ENCODE data around the gene DISC1. TPM values are rescaled to one million over a fixed set of nuclear protein-coding genes. Genes with fewer than 3 reads are reported as not detected.

DISC1 gene
- total and polyA plus RNA-seq, 2 donors (not counting 1 experiment from before 2014, with no cell fraction given) = 2.7 to 4.3 TPM

DNA sequence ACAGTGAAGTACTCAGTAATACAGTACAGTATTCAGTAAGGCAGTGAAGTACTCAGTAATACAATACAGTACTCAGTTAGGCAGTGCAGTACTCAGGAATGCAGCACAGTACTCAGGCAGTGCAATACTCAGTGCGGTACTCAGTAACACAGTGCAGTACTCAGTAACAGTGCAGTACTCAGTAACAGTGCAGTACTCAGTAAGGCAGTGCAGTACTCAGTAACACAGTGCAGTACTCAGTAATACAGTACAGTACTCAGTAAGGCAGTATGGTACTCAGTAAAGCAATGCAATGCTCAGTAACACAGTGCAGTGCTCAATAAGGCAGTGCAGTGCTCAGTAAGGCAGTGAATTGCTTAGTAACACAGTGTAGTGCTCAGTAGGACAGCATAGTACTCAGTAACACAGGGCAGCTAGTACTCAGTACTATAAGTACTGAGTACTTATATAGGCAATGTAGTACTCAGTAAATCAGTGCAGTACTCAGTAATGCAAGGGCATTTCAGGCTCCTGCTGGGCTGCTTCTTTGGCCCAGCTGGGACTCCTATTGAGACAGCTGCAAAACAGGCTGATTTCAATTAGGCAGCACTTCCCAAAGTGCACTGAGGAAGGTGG lies 411.3 kb downstream of the DISC1 start:
- Histone ChIP-seq H3K36me3 (replicated peaks in 1 of 2; ENCODE audit: control extremely low read depth in 1 of 2, control insufficient read depth in 1 of 2, extremely low read depth in 1 of 2, insufficient read depth in 2 of 2, low read length in 1 of 2) (no peaks in the 10 kb centered on the region), H3K4me1 (ENCODE audit: control insufficient read depth in 2 of 2, insufficient read depth in 2 of 2, low read length in 2 of 2) (no peaks in the 10 kb centered on the region), H3K79me2 (ENCODE audit: control insufficient read depth, insufficient read depth, low read length) (no peaks in the 10 kb centered on the region), H3K4me2 (replicated peaks; ENCODE audit: low read depth, low read length, poor library complexity, severe bottlenecking) (no peak overlapping the region), H3K9me3 (ENCODE audit: control extremely low read depth in 1 of 3, control insufficient read depth in 2 of 3, insufficient read depth in 1 of 3, low read length in 2 of 3) (no peaks in the 10 kb centered on the region), H3K4me3 (ENCODE audit: control extremely low read depth in 1 of 5, extremely low read depth in 1 of 5, insufficient read depth in 1 of 5, low read depth in 2 of 5, low read length in 4 of 5) (no peak overlapping the region), H3K9ac (ENCODE audit: low read length) (no peak overlapping the region), H3K27me3 (replicated peaks in 1 of 4; ENCODE audit: control extremely low read depth in 1 of 4, control insufficient read depth in 3 of 4, insufficient read depth in 4 of 4, low read length in 3 of 4) (no peaks in the 10 kb centered on the region), H3K27ac (ENCODE audit: low read length in 2 of 2) (no peak overlapping the region), H2AFZ (ENCODE audit: insufficient read depth, low read depth, low read length, poor library complexity, severe bottlenecking) (no peak overlapping the region), H4K20me1 (ENCODE audit: control insufficient read depth, insufficient read depth, low read length, poor library complexity, severe bottlenecking) (no peaks in the 10 kb centered on the region)
- no peak overlapping the region for H3K4me3 Mint-ChIP-seq
- CTCF ChIA-PET = no interaction called here
- no peak overlapping the region for H3K27ac Mint-ChIP-seq
- POLR2A ChIA-PET = no interaction called here
- 100% methylated on average over 1 of the region's 1 CpG for WGBS (ENCODE audit: insufficient coverage)
- no peaks in the 10 kb centered on the region for H3K4me1 Mint-ChIP-seq
- DNase-seq (no peak), ATAC-seq (ENCODE audit: low read depth) (no peak)
- no peaks in the 10 kb centered on the region for H3K27me3 Mint-ChIP-seq
- H3K9me3 Mint-ChIP-seq (ENCODE audit: insufficient read depth) = peaks cover 3% of the 10 kb centered on the region
- no peak for TF ChIP-seq EZH2 (IDR thresholded peaks at IDR 0.05; ENCODE audit: borderline replicate concordance, insufficient read depth, low read depth, low read length, poor library complexity, severe bottlenecking)
- intact Hi-C loops (cut with micrococcal nuclease) = no loop called here

DNA sequence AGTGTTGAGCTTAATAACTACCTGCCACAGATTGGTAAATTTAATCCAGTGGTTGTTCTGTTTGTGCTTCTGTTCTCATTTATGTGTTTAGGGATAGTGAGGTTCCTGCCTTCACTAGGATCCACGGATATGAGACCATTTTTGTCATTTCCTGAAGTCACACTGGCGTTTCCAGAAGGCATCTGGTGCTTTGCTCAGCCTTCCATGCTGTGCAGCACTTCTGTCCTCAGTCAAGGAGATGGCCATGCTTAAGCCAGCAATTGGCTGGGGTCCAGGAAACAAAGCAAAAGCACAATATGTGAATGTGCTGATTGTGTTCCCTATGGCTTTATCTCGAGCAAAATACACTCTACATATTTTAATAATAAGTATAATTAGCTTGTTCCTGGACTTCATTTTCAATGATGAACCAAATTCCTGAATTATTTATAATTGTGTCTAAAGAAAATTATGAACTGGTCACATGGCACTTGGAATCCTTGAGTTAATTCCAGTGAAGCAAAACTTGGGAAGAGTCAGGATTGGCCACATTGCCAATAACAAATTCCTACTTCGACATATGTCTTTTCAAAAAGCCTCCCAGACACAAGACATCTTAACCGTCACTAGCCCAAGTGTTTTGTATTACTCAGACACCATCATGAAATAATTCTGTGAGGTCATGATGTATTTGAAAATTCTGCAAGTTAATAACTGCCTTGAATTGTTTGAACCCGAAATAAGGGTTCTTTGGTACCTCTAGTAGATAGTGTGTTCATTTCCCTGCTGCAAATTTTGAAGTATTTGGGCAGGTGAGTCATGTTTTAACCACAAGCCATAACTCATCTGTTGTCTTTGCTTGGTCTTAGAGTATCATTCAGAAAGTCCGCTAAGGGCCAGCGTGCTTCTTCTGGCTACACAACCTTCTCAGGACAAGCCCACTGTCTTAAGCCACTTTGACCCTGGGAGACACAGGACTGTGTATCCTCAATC lies 412.4 kb downstream of the DISC1 start:
- DNase-seq (no peak), ATAC-seq (ENCODE audit: low read depth) (no peak)
- Histone ChIP-seq H3K36me3 (replicated peaks in 1 of 2; ENCODE audit: control extremely low read depth in 1 of 2, control insufficient read depth in 1 of 2, extremely low read depth in 1 of 2, insufficient read depth in 2 of 2, low read length in 1 of 2) (no peaks in the 10 kb centered on the region), H3K4me2 (replicated peaks; ENCODE audit: low read depth, low read length, poor library complexity, severe bottlenecking) (no peak overlapping the region), H2AFZ (ENCODE audit: insufficient read depth, low read depth, low read length, poor library complexity, severe bottlenecking) (no peak overlapping the region), H3K27me3 (replicated peaks in 1 of 4; ENCODE audit: control extremely low read depth in 1 of 4, control insufficient read depth in 3 of 4, insufficient read depth in 4 of 4, low read length in 3 of 4) (no peaks in the 10 kb centered on the region), H3K79me2 (ENCODE audit: control insufficient read depth, insufficient read depth, low read length) (no peaks in the 10 kb centered on the region), H3K27ac (ENCODE audit: low read length in 2 of 2) (no peak overlapping the region), H3K9me3 (ENCODE audit: control extremely low read depth in 1 of 3, control insufficient read depth in 2 of 3, insufficient read depth in 1 of 3, low read length in 2 of 3) (no peaks in the 10 kb centered on the region), H4K20me1 (ENCODE audit: control insufficient read depth, insufficient read depth, low read length, poor library complexity, severe bottlenecking) (no peaks in the 10 kb centered on the region), H3K4me3 (ENCODE audit: control extremely low read depth in 1 of 5, extremely low read depth in 1 of 5, insufficient read depth in 1 of 5, low read depth in 2 of 5, low read length in 4 of 5) (no peak overlapping the region), H3K9ac (ENCODE audit: low read length) (no peak overlapping the region), H3K4me1 (ENCODE audit: control insufficient read depth in 2 of 2, insufficient read depth in 2 of 2, low read length in 2 of 2) (no peaks in the 10 kb centered on the region)
- no peak overlapping the region for H3K4me3 Mint-ChIP-seq
- 92% methylated on average over 5 of the region's 8 CpGs for WGBS (ENCODE audit: insufficient coverage)
- no peak overlapping the region for H3K27ac Mint-ChIP-seq
- H3K9me3 Mint-ChIP-seq (ENCODE audit: insufficient read depth) = peaks cover 3% of the 10 kb centered on the region
- no peaks in the 10 kb centered on the region for H3K27me3 Mint-ChIP-seq
- intact Hi-C loops (cut with micrococcal nuclease) = no loop called here
- TF ChIP-seq EZH2 (IDR thresholded peaks at IDR 0.05; ENCODE audit: borderline replicate concordance, insufficient read depth, low read depth, low read length, poor library complexity, severe bottlenecking) (no peak), CTCF (IDR thresholded peaks at IDR 0.05) (no peak)
- no peaks in the 10 kb centered on the region for H3K4me1 Mint-ChIP-seq
- POLR2A ChIA-PET = no interaction called here
- CTCF ChIA-PET = no interaction called here
